DMS 273 (cell line): ENCODE measurements around the gene C11orf86.
"Not testable (repeated sequence)": the region's sequence is repeated elsewhere in the genome, so short reads cannot be mapped to it uniquely, and the experiment has no call there.

ENCODE experiments used
- DNase-seq: peaks from one replicate; lab custom pipeline; 2025; ENCODE audit not compliant: unreplicated experiment; lab: John Stamatoyannopoulos, UW

The C11orf86 gene

GRCh38 chr11:66987924-66988637 is 13.0 kb downstream of the C11orf86 start:
- DNase-seq: no peak

GRCh38 chr11:66988741-66989140 is 13.6 kb downstream of the C11orf86 start:
- DNase-seq: not testable (repeated sequence)

- not testable (repeated sequence) for DNase-seq
Measured at GRCh38 chr11:66989360-66989759, 14.3 kb downstream of the C11orf86 start.

DNA sequence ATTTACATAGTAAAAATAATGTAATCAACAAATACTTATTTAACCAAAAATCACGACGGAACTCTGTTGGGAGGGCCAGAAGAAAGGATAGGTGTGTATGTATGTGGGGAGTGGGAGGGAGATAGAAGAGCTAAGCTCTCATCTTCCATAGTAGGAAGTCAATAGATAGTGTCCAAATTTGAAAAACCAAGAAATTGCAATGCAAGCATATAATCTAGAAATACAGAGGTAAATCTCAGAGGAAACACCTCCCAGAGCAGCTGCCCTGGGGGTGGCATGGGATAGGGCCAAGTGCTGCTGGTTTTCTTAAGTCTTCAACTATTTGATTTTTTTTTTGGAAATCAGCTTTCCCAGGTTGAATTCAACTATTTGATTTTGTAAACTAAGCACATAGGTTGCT is 16.9 kb downstream of the C11orf86 start:
- DNase-seq: no peak

- peak; percentile 21 for DNase-seq
Measured at GRCh38 chr11:66996609-66997273, 21.6 kb downstream of the C11orf86 start.

DNA sequence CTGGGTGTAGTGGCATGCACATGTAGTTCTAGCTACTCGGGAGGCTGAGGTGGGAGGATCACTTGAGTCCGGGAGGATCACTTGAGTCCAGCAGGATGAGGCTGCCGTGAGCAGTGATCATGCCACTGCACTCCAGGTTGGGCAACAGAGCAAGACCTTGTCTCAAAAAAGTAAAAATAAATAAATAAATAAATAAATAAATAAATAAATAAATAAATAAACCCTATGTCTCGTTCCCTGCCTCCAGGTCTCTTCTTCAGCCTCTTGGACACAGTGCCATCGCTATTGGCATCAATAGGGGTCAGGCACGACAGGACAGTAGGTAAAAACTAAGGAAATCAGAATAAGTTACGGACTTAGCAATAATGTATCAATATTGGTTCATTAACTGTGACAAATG is 24.5 kb downstream of the C11orf86 start:
- no peak for DNase-seq

DNA sequence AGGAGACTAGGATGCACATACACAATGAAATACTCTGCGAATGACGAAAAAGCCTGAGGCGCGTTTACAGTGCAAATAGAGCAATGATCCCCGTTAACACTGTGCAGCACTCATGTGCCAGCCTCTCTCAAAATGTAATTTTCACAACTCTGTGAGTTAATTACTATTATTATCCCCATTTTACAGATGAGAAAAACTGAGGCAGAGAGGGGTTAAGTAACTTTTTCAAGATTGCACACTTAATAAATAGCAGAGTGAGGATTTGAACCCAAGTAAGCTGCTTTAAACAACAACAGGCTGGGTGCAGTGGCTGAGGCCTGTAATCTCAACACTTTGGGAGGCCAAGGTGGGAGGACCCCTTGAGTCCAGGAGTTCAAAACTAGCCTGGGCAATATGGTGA is 26.2 kb downstream of the C11orf86 start:
- no peak for DNase-seq

DNA sequence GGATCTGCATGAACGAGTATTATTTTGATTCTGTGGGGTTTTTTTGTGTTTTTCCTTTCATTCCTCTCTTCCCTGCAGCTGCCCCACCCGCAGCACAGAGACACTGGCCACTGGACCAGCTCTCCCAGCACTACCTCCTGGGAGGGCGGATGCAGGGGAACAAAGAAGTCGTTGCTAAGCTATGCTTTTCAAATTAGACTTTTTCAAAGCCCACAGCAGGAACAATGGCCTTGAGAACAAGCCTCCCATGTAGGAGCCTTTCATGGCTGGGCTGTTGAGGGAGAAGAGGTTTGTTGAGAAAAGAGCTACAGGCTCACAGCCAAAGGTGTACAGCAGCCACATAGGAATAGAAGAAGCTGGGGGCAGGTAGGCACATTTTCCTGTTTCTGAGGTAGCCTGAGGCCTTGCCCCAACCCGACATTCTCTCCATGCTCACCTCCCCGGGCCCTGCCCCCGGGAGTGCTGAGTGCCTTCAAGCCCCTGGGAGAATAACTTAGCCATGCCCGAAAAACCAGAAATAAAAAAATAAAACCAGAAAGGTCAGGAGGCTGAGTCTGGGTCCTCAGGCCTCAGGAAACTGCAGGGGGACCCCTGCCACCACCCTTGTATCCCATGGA is 27.3 kb downstream of the C11orf86 start:
- no peak for DNase-seq

DNA sequence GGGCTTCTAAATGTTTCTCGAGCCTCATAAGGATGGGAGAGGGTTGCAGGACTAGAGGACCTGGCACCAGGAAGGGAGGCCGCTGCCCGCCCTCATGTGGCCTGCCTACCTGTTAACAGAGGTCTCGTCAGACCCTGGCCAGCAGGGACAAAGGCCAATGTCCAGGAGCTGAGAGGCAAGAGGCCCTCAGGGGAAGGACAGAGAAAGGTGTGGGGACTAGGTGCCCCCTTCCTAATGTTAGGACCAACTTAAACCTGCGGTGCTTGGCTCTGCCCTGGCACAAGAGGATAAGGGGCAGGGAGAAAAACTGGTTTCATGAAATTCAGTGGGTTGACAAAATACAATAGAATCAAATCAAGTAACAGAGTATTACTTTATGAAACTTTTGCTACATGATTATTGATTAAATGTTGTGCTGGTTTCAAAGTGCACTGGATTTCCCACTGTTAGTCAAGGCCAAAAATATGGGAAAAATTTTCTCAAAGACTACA is 27.9 kb downstream of the C11orf86 start:
- no peak for DNase-seq

DNA sequence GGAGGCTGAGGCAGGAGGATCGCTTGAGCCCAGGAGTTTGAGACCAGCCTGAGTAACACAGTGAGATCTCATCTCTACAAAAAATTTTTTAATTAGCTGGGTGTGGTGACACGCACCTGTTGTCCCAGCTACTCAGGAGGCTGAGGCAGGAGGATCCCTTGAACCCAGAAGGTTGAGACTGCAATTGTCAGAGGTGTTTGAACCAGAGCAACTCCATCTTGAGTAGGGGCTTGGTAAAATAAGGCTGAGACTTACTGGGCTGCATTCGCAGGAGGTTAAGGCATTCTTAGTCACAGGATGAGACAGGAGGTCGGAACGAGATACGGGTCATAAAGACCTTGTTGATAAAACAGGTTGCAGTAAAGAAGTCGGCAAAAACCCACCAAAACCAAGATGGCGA is 30.1 kb downstream of the C11orf86 start:
- not testable (repeated sequence) for DNase-seq

DNA sequence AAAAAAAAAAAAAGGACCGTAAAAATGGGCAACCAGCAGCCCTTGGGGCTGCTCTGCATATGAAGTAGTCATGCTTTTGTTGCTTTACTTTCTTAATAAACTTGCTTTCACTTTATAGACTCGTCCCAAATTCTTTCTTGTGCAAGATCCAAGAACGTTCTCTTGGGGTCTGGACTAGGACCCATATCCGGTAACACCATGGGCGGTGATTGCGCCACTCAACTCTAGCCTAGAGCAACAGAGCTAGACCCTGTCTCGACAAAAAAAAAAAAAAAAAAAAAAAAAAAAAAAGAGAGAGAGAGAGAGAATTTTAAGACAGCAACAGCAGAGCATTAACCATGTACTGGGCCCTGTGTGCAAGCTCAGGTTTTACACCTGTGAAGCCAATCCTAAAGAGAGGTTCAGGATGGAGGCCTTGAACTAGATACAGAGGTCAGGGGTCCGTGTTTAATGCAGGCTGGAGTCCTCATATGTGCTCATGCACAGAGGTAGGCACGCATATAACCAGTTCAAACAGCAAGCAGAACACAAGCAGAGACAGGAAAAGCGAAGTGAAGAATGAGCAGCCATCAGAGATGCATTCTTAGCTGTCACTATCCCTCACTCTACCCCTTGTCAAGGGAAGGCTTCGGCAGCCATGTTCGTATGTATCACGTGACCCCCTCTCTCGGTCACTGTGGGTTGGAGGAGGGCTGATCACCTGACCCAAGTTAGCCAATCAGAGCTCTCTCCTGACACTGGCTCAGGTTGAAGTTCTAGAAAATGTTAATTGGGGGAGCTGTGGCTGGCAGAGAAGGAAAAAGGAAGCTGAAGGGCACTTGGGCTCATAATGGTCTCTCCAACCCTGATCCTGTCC is 31.2 kb downstream of the C11orf86 start:
- peak; percentile 68 for DNase-seq

DNA sequence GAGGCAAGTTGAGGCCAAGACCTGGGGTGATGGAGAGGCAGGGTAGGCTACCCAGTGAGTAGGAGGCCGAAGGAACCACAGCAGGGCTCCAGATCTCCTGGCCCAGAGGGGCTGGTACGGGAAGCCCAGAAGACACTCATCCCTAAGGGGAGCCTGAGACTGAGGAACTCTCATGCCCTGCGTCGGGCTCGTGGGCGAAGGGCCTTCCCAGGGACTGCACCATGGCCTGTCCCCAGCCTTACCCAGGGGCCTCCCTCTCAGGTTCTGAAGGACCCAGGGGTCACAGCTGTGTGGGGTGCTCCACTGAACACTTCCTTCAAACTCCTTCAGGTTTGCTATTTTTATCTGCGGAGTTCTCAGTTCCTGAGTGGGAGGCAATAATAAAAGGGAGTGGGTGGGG is 32.0 kb downstream of the C11orf86 start:
- DNase-seq: no peak

GRCh38 chr11:67010296-67010905 is 35.3 kb downstream of the C11orf86 start:
- DNase-seq: no peak

DNA sequence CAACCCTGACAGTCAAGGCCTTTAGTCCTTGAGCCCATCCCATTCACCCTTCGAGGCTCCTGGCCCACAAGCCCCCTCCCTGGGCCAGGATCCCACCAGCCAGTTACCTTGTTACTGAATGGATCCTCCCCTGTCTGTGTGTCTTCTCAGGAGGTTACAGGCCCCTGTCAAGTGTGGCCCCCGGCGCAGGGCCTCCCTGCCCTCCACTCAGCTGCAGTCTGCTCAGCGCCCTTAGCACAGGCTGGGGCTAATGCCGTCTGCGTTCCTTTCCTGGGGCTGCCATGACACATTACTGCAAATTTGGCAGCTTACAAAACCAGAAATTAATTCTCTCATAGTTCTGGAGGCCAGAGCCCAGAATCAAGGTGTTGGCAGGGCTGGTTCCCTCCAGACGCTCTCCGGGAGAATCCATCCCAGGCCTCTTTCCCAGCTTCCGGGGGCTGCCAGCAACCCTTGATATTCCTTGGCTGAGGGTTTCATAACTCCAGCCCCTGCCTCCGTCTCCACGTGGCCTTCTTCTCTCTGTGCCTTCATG is 38.5 kb downstream of the C11orf86 start:
- DNase-seq: no peak

DNA sequence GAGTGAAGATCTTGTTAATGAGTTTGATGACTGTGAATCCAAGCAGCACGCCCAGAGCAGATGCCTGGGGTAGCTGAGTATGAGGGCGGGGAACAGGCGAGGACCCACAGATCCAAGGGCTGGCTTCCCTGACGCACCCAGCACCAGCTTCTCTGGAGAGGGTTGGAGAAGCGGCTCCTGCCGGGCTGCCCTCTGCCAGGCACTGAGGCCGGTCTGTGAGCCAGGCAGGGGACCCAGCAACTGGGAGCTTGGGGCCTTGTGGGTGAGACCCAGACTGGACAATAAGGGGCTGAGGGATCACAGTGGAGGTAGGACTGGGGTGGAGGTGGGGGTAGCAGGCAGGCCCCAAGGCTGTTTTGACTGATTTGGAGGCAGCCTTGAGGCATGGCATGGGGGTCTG is 39.2 kb downstream of the C11orf86 start:
- DNase-seq: no peak

- DNase-seq: no peak
Measured at GRCh38 chr11:67015048-67015447, 39.9 kb downstream of the C11orf86 start.

GRCh38 chr11:67016550-67016949 is 41.4 kb downstream of the C11orf86 start:
- DNase-seq: no peak

DNA sequence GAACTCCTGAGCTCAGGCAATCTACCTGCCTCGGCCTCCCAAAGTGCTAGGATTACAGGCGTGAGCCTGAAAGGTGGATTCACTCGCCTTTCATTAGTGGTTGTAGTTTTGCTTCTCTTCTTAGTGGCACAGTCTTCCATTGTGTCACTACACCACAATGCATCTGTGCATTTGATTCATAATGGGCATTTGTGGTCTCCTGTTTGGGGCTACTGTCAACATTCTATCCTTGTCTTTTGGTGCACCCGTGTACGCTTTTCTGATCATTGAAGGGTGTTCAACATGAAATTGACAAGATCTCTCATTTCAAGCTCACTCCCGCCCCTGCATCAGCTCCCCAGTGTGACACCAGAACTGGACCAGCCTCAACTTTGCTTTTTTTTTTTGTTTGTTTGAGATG is 45.8 kb downstream of the C11orf86 start:
- no peak for DNase-seq

- peak; percentile 73 for DNase-seq
Measured at GRCh38 chr11:67022341-67022933, 47.3 kb downstream of the C11orf86 start.
